Jurkat, Clone E6-1 (cell line): ENCODE results near the gene DOCK1.

Experiments
- DNase-seq: peaks from one replicate; pipeline ENCODE4 v3.0.0-alpha.2; 2011; ENCODE audit warnings: low read depth, low spot score
- H3K4me3 ChIP-seq: 2 replicates; pipeline ENCODE4 v1.5.1; 2011; ENCODE audit warnings: mild to moderate bottlenecking, low read length, control low read depth, moderate library complexity

DOCK1 gene

GRCh38 chr10:127410030-127410429 lies 504.8 kb downstream of the DOCK1 start:
- peak; percentile 6 for DNase-seq
- no peak overlapping the region for H3K4me3 ChIP-seq

GRCh38 chr10:127411062-127411461 lies 505.8 kb downstream of the DOCK1 start:
- no peak for DNase-seq
- H3K4me3 ChIP-seq: no peak overlapping the region

- DNase-seq: no peak
- no peak overlapping the region for H3K4me3 ChIP-seq
Observed at GRCh38 chr10:127413326-127413725, 508.1 kb downstream of the DOCK1 start.

- H3K4me3 ChIP-seq: no peak overlapping the region
- no peak for DNase-seq
Observed at GRCh38 chr10:127414024-127414423, 508.8 kb downstream of the DOCK1 start.

- H3K4me3 ChIP-seq: no peak overlapping the region
- DNase-seq: no peak
Observed at GRCh38 chr10:127415116-127415515, 509.9 kb downstream of the DOCK1 start.

- no peak overlapping the region for H3K4me3 ChIP-seq
- no peak for DNase-seq
Observed at GRCh38 chr10:127415901-127416581, 510.8 kb downstream of the DOCK1 start.

GRCh38 chr10:127417031-127417430 lies 511.8 kb downstream of the DOCK1 start:
- no peak overlapping the region for H3K4me3 ChIP-seq
- DNase-seq: no peak

GRCh38 chr10:127417686-127418401 lies 512.6 kb downstream of the DOCK1 start:
- DNase-seq: no peak
- H3K4me3 ChIP-seq: no peak overlapping the region

- no peak overlapping the region for H3K4me3 ChIP-seq
- DNase-seq: no peak
Observed at GRCh38 chr10:127418536-127419168, 513.4 kb downstream of the DOCK1 start.

GRCh38 chr10:127420138-127420684 lies 515.0 kb downstream of the DOCK1 start:
- DNase-seq: no peak
- H3K4me3 ChIP-seq: no peak overlapping the region

- DNase-seq: no peak
- H3K4me3 ChIP-seq: no peak overlapping the region
Observed at GRCh38 chr10:127423218-127423915, 518.1 kb downstream of the DOCK1 start.

GRCh38 chr10:127424594-127425264 lies 519.5 kb downstream of the DOCK1 start:
- no peak overlapping the region for H3K4me3 ChIP-seq
- no peak for DNase-seq

GRCh38 chr10:127426746-127427145 lies 521.5 kb downstream of the DOCK1 start:
- DNase-seq: no peak
- no peak overlapping the region for H3K4me3 ChIP-seq

- no peak overlapping the region for H3K4me3 ChIP-seq
- no peak for DNase-seq
Observed at GRCh38 chr10:127427926-127428325, 522.7 kb downstream of the DOCK1 start.

GRCh38 chr10:127428385-127428980 lies 523.3 kb downstream of the DOCK1 start:
- H3K4me3 ChIP-seq: no peak overlapping the region
- DNase-seq: no peak

- H3K4me3 ChIP-seq: no peak overlapping the region
- DNase-seq: no peak
Observed at GRCh38 chr10:127429601-127430312, 524.5 kb downstream of the DOCK1 start.

- no peak for DNase-seq
- no peak overlapping the region for H3K4me3 ChIP-seq
Observed at GRCh38 chr10:127431525-127431924, 526.3 kb downstream of the DOCK1 start.

GRCh38 chr10:127434006-127434405 lies 528.8 kb downstream of the DOCK1 start:
- no peak overlapping the region for H3K4me3 ChIP-seq
- no peak for DNase-seq
